ENCODE measurements around the gene TMEM120A.

Gene TMEM120A

DNA sequence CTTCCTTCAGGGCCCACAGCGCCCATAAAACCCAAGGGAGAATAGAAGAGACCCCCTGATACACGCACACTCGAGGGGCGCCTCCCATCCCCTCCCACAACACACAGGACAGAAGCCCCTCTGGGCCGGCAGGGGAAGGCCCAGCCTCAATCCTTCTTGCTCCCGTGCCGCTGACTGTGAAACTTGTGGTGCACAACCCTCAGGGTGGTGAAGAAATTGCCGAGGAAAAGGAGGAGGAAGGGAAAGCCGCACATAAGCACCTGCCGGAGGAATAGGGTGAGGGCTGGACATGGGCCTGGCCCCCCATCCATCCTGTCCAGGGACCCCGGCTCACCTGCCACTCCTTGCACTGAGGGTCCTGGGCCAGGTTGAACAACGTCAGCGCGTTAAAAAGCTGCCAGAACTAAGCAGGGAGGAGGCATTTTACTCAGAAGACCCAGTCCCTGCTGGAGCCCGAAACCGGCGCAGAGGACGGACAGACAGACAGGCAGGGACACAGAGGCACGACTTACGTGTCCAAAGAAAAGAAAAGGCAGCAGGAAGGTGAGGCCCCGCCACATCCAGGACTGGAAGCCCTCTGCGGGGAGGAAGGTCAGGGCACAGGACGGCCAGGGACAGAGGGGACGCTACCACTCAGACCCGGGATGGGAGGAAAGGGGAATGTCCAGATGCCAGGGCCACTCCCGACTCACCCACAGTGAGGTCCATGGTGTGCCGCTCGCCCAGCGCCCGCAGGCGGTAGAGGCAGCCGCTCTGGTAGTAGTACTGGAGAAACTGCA, 7.2 kb downstream of the TMEM120A start:
- Mint-ChIP-seq H3K36me3 (no peaks in the 10 kb centered on the region), H3K9me3 (no peaks in the 10 kb centered on the region), H3K27me3 (no peaks in the 10 kb centered on the region), H3K4me3 (no peak overlapping the region), H3K27ac (no peak overlapping the region), H3K4me1 (peaks cover 15% of the 10 kb centered on the region)

DNA sequence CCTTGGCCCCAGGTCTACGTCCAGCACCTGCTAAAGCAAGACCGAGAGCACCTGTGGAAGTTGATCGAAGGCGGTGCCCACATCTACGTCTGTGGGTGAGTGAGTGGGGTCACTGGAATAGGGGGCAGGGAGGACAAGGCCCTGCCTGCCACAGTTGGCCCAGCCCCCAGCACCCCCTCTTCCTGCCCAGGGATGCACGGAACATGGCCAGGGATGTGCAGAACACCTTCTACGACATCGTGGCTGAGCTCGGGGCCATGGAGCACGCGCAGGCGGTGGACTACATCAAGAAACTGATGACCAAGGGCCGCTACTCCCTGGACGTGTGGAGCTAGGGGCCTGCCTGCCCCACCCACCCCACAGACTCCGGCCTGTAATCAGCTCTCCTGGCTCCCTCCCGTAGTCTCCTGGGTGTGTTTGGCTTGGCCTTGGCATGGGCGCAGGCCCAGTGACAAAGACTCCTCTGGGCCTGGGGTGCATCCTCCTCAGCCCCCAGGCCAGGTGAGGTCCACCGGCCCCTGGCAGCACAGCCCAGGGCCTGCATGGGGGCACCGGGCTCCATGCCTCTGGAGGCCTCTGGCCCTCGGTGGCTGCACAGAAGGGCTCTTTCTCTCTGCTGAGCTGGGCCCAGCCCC, 8.1 kb downstream of the TMEM120A start:
- Mint-ChIP-seq H3K36me3 (peaks cover 2% of the 10 kb centered on the region), H3K27me3 (no peaks in the 10 kb centered on the region), H3K27ac (no peak overlapping the region), H3K4me3 (no peak overlapping the region), H3K9me3 (no peaks in the 10 kb centered on the region), H3K4me1 (peaks cover 15% of the 10 kb centered on the region)

DNA sequence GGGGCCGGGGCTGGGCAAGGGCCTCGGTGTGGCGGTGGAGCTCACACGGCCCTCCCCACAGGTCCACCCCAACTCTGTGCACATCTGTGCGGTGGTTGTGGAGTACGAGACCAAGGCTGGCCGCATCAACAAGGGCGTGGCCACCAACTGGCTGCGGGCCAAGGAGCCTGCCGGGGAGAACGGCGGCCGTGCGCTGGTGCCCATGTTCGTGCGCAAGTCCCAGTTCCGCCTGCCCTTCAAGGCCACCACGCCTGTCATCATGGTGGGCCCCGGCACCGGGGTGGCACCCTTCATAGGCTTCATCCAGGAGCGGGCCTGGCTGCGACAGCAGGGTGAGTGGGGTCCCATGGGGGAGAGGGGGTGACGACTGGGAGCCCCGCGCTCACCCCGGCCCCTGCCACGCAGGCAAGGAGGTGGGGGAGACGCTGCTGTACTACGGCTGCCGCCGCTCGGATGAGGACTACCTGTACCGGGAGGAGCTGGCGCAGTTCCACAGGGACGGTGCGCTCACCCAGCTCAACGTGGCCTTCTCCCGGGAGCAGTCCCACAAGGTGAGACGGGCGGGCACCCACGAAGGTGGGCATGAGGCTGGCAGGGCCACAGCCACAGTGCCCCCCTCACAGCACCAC, 8.8 kb downstream of the TMEM120A start:
- H3K9me3 Mint-ChIP-seq = no peaks in the 10 kb centered on the region
- peaks cover 2% of the 10 kb centered on the region for H3K36me3 Mint-ChIP-seq
- H3K27me3 Mint-ChIP-seq = no peaks in the 10 kb centered on the region
- no peak overlapping the region for H3K4me3 Mint-ChIP-seq
- peaks cover 11% of the 10 kb centered on the region for H3K4me1 Mint-ChIP-seq
- no peak overlapping the region for H3K27ac Mint-ChIP-seq

DNA sequence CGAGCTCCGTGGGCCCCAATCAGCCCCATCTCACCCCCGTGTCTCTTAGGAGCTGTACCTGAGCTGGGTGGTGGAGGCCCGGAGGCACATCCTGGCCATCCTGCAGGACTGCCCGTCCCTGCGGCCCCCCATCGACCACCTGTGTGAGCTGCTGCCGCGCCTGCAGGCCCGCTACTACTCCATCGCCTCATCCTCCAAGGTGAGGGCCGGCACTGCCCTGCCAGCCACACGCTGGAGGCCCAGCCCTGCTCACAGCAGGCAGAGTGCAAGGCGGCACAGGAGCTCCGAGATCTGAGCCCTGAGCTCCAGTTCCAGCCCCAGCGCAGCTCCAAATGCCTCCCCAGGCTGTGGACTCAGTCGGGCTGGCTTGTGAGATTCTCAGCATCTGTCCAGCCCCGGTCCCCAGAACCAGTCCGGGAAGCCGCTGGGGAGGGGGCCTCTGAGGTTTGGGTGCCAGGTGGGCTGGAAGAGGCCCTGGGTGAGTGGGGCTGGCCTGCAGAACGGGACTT, 9.3 kb downstream of the TMEM120A start:
- H3K9me3 Mint-ChIP-seq = no peaks in the 10 kb centered on the region
- no peaks in the 10 kb centered on the region for H3K27me3 Mint-ChIP-seq
- H3K4me1 Mint-ChIP-seq = peaks cover 7% of the 10 kb centered on the region
- no peak overlapping the region for H3K27ac Mint-ChIP-seq
- H3K4me3 Mint-ChIP-seq = no peak overlapping the region
- peaks cover 2% of the 10 kb centered on the region for H3K36me3 Mint-ChIP-seq

DNA sequence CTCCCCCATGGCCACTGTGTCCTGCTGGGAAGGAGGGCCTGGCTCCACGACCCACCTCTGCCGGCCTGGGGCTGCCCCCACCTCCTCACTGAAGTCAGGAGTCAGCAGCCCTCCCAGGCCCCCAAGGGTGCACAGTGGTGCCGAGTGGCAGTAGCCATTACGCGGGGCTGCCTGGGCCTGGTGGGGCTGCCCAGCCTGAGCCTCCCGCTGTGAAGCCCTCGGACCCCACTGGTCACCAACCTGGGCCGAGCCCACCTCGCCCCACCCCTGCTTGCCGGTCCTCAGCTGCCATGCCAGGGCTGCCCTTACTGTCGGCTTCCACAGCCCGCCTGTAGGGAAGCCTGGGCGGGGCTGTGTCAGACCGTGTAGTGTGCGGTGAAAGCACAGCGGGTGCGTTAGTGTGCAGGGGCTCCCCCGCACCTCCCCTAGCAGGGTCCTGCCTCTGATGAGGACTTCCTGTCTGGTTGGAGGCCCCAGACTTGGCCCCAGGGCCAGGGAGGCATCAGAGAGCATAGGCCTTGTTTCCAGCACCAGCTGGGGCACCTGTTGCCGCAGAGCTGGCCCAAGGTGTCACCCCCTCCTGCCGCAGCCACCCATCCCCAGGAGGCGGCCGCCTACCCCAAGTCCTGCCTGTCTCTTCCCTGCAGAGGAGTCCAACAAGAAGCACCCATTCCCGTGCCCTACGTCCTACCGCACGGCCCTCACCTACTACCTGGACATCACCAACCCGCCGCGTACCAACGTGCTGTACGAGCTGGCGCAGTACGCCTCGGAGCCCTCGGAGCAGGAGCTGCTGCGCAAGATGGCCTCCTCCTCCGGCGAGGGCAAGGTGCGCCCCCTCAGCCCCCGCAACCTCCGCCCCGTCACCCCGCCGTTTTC, 10.0 kb downstream of the TMEM120A start:
- peak overlapping the region; percentile 35 for H3K27ac Mint-ChIP-seq
- no peak overlapping the region for H3K4me3 Mint-ChIP-seq
- peaks cover under 1% of the 10 kb centered on the region for H3K4me1 Mint-ChIP-seq
- no peaks in the 10 kb centered on the region for H3K27me3 Mint-ChIP-seq
- peaks cover 2% of the 10 kb centered on the region for H3K36me3 Mint-ChIP-seq
- H3K9me3 Mint-ChIP-seq = no peaks in the 10 kb centered on the region

DNA sequence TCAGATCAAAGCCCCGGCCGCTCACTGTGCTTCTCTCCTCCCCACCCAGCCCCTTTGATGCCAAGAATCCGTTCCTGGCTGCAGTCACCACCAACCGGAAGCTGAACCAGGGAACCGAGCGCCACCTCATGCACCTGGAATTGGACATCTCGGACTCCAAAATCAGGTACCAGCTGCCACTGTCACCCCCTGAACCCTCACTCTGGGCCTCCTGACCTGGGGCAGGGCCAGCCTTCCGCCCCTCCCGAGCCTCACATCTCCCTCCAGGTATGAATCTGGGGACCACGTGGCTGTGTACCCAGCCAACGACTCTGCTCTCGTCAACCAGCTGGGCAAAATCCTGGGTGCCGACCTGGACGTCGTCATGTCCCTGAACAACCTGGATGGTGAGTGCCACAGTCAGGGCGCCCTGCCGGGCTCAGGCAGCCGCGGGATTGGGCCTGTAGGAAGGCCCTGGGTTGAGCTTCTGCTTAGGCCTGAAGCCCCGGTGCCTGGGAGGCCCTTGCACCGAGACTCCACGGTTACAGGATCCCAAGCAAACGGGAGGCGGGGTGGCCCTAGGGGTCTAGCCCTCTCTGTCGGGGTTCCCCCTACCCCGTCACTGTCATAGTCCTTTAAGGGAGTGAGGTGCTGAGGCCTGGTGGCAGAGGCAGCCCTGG, 10.8 kb downstream of the TMEM120A start:
- Mint-ChIP-seq H3K4me3 (no peak overlapping the region), H3K27me3 (no peaks in the 10 kb centered on the region), H3K27ac (no peak overlapping the region), H3K4me1 (no peaks in the 10 kb centered on the region), H3K36me3 (peaks cover 2% of the 10 kb centered on the region), H3K9me3 (no peaks in the 10 kb centered on the region)

DNA sequence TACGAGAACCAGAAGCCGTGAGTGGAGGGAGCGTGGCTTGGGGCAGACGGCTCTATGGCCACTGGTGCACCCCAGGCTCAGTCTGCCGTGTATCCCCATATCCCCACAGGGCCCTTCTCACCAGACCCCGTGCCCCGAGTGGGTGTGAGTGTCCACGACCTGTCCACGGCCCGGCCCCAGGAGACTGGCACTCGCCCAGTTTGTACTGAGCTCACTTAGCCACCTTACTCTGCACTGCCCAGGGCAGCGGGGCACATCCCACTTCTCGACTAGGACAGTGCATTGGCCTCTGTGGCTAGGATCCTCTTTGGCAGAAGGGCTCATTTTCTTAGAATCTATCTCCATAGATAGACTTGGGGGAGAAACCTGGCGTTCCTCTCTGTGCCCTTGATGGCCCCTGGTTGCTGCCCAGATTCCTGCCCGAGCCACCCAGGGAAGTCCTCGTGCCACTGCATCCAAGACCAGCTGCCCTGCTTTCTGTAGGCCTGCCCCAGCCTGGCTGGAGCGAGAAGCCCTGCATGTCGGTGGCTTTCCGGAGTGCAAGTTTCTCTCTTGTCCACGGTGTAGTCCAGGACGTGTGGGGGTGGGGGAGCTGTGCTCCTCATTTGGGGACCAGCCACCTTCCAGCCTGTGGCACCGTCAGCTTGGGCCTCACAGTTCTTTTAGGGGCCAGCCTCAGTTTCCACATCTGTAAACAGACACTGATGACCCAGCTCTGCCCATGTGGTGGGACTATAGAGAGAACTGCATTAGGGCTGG, 11.9 kb downstream of the TMEM120A start:
- Mint-ChIP-seq H3K27me3 (no peaks in the 10 kb centered on the region), H3K4me3 (no peak overlapping the region), H3K27ac (no peak overlapping the region), H3K9me3 (no peaks in the 10 kb centered on the region), H3K4me1 (no peaks in the 10 kb centered on the region), H3K36me3 (peaks cover 2% of the 10 kb centered on the region)

DNA sequence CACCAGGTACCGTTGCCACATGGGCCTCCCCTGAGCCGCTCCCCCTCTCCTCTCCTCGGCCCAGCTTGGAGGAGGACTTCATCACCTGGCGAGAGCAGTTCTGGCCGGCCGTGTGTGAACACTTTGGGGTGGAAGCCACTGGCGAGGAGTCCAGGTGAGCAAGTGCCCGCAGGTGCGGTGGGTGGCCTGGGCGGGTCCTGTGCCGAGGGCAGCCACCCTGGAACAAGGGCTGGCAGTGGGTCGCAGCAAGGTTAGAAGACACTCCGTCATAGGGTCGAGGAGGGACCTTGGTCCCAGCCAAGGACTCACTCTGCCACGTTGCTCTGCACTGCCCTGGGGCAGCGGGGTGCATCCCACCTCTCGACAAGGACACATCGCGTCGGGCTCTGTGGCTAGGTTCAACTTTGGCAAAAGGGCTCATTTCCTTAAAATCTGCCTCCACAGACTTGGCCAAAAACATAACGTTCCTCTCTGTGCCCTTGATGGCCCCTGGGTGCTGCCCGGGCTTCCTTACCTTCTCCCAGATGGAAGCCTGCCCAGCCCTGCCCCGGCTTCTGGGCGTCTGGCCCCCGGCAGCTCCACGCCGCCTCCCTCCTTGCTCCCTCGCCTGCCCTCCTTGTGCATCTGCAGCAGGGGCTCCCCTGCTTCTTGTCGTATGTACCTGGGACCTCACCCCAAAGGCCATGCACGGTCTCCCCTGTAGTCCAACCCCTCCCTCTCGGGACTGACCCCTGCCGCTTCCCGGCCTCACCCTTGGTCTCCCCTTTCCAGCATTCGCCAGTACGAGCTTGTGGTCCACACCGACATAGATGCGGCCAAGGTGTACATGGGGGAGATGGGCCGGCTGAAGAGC, 12.7 kb downstream of the TMEM120A start:
- H3K4me3 Mint-ChIP-seq = no peak overlapping the region
- no peaks in the 10 kb centered on the region for H3K4me1 Mint-ChIP-seq
- peaks cover 2% of the 10 kb centered on the region for H3K36me3 Mint-ChIP-seq
- no peaks in the 10 kb centered on the region for H3K9me3 Mint-ChIP-seq
- H3K27me3 Mint-ChIP-seq = no peaks in the 10 kb centered on the region
- no peak overlapping the region for H3K27ac Mint-ChIP-seq

DNA sequence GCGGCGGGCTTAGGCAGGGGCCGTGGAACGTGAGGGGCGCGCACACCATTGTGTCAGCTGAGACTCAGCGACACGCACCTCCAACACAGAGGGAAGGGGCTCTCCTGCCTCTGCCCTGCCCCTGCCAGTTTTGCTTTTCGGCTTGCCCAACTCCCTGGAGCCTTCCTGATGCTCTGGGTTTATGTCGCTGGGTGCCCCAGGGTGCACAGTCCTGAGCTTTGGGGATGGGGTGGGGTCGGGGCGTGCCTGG, 13.3 kb downstream of the TMEM120A start:
- Mint-ChIP-seq H3K4me3 (no peak overlapping the region), H3K4me1 (no peaks in the 10 kb centered on the region), H3K27ac (no peak overlapping the region), H3K27me3 (no peaks in the 10 kb centered on the region), H3K9me3 (no peaks in the 10 kb centered on the region), H3K36me3 (peaks cover 2% of the 10 kb centered on the region)

DNA sequence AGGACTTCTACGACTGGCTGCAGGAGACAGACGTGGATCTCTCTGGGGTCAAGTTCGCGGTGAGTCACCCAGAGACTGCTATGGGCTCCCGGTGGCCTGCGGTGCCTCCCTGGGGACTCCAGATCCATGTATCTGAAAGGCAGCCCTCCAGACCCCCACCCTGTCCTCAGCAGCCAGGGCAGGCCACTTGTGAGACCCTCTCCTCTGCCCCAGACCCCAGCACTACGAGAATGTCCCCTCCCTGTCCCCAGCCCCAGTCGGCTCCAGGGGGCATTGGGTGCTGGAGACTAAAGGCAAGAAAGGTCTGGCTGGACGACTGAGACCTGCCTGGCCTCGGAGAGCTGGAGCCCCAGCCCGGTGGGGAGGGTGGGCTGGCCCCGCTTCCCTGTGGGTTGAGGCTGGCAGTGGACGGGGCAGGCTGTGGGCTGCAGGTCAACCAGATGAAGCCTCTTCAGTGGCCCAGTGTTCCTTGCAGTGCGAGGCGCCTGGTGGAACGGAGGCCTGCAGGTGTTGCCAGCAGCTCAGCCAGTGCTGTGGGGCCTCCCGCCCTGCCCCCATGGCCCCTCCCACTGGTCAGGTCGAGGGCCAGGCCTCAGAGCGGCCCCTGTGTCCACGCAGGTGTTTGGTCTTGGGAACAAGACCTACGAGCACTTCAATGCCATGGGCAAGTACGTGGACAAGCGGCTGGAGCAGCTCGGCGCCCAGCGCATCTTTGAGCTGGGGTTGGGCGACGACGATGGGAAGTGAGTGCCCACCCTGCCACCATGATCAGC, 13.8 kb downstream of the TMEM120A start:
- no peaks in the 10 kb centered on the region for H3K9me3 Mint-ChIP-seq
- H3K27ac Mint-ChIP-seq = no peak overlapping the region
- H3K4me1 Mint-ChIP-seq = no peaks in the 10 kb centered on the region
- peaks cover 2% of the 10 kb centered on the region for H3K36me3 Mint-ChIP-seq
- H3K4me3 Mint-ChIP-seq = no peak overlapping the region
- no peaks in the 10 kb centered on the region for H3K27me3 Mint-ChIP-seq

DNA sequence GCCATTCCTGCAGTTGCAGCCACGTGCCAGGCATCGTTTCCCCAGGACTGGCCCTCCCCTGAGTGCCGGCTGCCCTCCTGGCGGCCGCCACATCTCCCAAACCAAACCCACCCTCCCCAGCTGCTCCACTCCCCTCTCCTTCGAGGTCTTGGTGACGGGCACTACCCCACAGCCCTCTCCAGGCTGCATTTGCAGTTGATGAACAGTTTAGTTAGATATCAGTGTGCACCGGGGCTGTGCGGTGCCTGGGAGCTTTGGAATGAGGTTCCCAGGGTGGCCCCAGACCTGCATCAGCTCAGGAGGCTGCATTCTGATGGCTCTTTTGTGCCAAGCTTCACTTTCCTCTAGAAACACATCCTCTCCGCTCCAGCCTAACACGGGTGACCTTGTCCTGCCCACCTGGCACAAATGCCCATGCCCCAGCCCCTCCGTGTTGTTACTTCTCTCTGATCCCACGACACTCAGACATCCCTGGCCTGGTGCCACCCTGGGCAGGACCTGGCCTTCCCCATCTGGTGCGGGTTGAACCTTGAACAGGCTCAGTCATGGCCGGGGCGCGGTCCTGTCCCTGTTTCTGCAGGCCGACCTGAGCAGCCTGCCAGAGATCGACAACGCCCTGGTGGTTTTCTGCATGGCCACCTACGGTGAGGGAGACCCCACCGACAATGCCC, 14.5 kb downstream of the TMEM120A start:
- H3K36me3 Mint-ChIP-seq = peaks cover 2% of the 10 kb centered on the region

DNA sequence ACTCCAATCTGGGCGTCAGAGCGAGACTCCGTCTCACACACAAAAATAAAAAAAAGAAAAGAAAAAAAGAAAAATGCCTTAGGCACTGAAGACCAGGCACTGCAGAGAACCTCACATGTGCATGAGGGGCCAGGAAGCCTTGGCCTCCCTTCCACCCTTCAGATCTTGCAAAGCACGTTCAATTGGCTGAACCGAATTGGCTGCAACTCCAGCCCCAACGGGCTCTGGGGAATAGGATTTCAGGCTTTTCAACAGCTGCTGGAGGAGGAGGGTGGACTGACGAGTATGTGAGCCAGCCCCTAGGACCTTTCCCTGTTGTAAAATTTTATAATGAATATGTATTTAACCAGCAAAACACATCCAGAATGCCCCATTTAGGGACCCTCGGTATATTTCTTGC, 16.7 kb downstream of the TMEM120A start:
- Mint-ChIP-seq H3K4me1 (no peaks in the 10 kb centered on the region), H3K9me3 (no peaks in the 10 kb centered on the region), H3K27me3 (no peaks in the 10 kb centered on the region), H3K36me3 (peaks cover 4% of the 10 kb centered on the region), H3K27ac (no peak overlapping the region), H3K4me3 (no peak overlapping the region)

More for the DNA sequence above, 14.5 kb downstream of the TMEM120A start:
- no peaks in the 10 kb centered on the region for H3K9me3 Mint-ChIP-seq
- H3K4me3 Mint-ChIP-seq = no peak overlapping the region
- H3K27ac Mint-ChIP-seq = no peak overlapping the region
- H3K27me3 Mint-ChIP-seq = no peaks in the 10 kb centered on the region
- H3K4me1 Mint-ChIP-seq = no peaks in the 10 kb centered on the region

All from activated naive CD4-positive, alpha-beta T cell treated with anti-CD3 and anti-CD28 coated beads, Interleukin-2, amount 50 U/mL, for 24 hours (primary cell).